GM19023 (cell line): ENCODE measurements around the gene RNU1-3.
"Not testable (repeated sequence)": the region's sequence is repeated elsewhere in the genome, so short reads cannot be mapped to it uniquely, and the experiment has no call there.

Experiments
- ATAC-seq: cut with Tn5 transposase; IDR thresholded peaks from one replicate; pipeline ENCODE4 v1.9.1; 2021; ENCODE audit warnings: mild to moderate bottlenecking, moderate library complexity; ENCODE audit not compliant: unreplicated experiment

Gene RNU1-3

DNA sequence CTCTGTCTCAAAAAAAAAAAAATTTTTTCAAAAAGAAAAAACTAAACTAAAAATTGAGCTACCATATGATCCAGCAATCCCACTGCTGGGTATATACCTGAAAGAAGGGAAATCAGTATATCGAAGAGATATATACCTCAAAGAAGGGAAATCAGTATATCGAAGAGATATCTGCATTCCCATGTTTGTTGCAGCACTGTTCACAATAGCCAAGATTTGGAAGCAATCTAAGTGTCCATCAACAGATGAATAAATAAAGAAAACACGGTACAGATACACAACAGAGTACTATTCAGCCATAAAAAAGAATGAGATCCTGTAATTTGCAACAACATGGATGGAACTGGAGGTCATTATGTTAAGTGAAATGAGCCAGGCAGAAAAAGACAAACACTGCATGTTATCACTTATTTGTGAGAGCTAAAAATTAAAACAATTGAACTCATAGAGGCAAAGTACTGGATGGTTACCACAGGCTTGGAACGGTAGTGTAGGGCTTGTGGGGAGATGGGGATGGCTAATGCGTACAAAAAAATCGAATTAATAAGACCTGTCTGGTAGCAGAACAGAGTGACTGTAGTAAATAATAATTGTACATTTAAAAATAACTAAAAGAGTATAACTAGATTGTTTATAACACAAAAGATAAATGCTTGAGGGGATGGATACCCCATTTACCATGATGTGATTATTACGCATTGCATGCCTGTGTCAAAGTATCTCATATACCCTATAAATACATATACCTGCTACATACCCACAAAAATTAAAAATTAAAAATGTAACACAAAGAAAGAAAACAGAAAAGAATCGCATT is 25.4 kb downstream of the RNU1-3 start:
- ATAC-seq: not testable (repeated sequence)

- not testable (repeated sequence) for ATAC-seq
These were observed 27.4 kb downstream of the RNU1-3 start for GRCh38 chr1:16639091-16640031.

GRCh38 chr1:16637941-16638778 is 28.6 kb downstream of the RNU1-3 start:
- not testable (repeated sequence) for ATAC-seq

GRCh38 chr1:16636551-16637195 is 30.1 kb downstream of the RNU1-3 start:
- ATAC-seq: not testable (repeated sequence)

- ATAC-seq: not testable (repeated sequence)
These were observed 30.8 kb downstream of the RNU1-3 start for GRCh38 chr1:16635959-16636358.

DNA sequence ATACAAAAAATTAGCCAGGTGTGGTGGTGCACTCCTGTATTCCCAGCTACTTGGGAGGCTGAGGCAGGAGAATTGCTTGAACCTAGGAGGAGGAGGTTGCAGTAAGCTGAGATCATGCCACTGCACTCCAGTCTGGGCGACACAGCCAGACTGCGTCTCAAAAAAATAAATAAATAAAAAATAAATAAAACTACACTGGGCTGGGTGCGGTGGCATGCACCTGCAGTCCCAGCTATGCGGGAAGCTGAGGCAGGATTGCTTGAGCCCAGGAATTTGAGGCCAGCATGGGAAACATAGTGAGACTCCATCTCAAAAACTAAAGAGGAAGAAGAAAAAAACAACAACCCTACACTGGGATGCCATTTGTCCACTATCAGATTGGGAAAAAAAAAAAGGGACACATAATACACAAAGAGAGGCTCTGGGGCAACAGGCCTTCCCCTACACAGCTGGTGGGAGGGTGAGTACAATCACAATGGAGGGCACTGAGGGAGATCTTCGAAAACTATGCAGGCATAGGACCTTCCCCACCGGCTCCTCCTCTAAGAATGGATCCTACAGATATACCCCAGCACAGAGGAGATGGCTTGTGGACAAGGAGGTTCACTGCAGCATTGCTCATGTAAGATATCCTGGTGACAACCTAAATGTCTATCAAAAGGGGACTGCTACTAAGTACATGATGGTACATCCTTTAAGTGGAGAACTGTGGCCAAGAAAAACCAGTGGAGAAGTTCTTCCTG is 33.0 kb downstream of the RNU1-3 start:
- not testable (repeated sequence) for ATAC-seq

DNA sequence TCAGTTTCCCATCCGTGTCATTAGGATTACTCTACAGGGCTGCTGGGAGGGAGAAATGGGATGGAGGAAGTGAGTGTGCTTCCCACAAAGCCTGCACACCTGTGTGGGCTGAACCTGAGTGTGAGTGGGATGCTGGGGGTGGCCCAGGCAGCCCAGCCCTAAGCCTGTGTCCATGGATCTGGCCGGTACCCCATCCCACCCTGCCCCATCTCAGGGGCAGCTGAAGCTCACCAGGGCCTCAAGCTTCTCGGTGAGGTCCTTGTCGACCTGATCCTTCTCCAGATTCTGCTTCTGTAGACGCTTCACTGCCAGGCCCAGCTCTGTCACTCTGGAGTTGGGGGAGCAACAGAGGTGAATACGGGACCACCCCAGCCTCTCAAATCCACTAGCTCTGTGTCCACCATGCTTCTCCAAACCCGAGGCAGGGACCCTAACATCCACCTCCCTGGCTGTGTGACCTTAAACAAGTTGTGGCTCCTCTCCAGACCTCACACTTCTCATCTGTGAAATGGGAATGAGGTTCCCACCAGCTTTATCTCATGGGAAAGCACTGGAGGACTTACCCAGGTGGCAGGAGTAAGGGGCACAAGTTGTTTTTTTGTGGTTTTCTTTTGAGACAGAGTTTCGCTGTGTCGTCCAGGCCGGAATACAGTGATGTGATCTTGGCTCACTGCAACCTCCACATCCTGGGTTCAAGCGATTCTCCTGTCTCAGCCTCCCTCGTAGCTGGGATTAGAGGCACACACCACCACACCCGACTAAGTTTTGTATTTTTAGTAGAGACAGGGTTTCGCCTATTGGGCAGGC is 34.5 kb downstream of the RNU1-3 start:
- ATAC-seq: not testable (repeated sequence)

DNA sequence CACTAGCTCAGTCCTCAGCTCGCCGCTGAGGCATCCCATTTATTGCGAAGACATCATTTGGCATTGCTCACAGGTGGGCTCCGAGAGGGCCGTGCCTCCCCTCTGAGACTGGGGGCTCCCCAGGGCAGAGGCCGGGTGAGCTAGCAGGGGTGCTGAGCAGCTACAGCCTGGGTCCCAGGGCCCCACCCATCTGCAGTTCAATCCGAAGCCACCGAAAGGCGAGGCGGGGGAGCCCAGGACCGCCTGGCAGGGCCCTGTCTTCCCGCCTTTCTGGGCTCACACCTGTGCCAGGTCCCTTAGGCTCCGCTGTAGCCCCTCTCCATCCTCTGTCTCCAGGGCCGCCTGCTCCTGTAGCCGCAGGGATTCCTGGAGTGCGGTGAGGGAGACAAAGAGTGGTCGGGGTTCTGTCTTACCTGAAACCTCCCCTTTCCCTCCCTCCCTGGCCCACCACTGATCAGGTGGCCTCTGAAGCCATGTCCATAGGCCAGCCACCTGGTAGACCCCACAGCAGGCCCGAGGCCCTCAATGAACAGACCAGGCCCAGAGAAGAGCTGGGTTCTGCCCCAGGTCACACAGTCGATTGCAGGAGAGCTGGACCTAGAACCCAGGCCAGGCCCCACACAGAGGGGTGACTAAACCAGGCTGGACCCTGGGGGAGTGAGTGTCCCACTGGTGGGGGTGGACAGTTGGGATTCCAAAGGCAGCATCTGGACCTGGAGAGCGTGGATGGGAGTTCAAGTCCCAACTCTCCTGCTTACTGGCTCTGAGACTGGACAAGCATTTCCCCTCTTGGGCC is 35.3 kb downstream of the RNU1-3 start:
- ATAC-seq: no peak

DNA sequence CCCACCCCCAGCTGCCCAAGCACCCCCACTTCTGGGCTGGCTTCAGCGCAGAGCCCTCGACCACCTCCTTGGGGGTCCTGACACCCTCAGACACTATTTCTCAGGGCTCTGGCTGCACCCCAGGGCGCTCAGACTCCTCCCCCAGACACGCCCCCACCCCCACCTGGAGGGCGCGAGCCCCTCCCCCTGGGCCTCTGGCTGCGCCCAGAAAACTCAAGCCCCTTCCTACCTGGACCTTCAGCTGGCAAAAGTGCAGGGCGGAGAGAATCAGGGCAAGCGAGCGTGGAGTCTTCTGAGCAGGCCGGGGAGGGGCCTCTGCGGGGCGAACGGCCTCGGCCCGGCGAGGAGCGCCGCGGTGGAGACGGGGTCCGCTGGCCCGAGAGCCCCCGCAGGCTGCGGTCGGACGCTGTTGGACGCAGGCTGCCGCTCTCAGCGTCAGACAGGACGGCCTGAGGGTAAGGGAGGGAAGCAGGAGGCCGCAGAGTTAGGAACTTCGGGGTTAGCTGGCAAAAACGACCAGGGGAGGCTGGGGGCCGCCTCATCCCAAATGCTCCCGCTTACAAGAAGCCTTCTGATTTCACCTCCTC is 36.0 kb downstream of the RNU1-3 start:
- ATAC-seq: no peak

GRCh38 chr1:16629916-16630530 is 36.7 kb downstream of the RNU1-3 start:
- ATAC-seq: not testable (repeated sequence)

DNA sequence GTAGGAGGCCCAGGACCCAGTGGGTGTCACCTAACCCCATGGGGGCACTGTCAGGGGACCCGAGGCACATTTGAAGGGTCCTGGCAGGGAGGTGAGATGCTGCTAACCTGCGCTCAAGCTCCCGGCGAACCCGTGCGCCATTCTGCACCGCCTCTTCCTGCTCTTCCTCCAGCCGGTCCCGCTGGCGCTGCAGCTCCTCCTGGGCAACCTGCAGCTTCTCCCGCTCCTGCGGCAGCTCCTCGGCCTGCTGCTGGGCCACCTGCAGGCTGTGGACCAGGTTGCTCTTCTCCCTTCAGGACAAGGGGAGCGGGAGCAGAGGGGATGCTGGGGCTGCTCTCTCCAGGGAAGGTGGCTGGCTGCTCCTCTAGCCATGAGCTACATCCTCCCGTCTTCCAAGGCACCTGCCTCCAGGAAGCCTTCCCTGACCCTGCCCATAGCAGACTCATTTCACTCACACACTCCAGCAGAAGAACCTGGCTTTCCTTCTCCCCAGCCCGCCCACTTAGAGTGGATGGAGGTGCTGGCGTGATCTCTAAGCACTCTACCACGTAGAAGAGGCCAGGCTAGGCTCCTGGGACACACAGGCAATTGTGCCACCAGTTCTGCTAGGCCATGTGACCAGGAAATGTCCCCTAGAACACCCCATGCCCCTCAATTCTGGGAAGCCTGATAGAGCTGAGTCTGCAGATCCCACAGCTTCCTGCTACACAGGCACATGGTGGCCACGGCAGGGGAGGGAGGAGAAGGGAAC is 38.2 kb downstream of the RNU1-3 start:
- no peak for ATAC-seq

GRCh38 chr1:16626409-16626983 is 40.3 kb downstream of the RNU1-3 start:
- ATAC-seq: not testable (repeated sequence)

- ATAC-seq: no peak
These were observed 41.0 kb downstream of the RNU1-3 start for GRCh38 chr1:16625497-16626408.

DNA sequence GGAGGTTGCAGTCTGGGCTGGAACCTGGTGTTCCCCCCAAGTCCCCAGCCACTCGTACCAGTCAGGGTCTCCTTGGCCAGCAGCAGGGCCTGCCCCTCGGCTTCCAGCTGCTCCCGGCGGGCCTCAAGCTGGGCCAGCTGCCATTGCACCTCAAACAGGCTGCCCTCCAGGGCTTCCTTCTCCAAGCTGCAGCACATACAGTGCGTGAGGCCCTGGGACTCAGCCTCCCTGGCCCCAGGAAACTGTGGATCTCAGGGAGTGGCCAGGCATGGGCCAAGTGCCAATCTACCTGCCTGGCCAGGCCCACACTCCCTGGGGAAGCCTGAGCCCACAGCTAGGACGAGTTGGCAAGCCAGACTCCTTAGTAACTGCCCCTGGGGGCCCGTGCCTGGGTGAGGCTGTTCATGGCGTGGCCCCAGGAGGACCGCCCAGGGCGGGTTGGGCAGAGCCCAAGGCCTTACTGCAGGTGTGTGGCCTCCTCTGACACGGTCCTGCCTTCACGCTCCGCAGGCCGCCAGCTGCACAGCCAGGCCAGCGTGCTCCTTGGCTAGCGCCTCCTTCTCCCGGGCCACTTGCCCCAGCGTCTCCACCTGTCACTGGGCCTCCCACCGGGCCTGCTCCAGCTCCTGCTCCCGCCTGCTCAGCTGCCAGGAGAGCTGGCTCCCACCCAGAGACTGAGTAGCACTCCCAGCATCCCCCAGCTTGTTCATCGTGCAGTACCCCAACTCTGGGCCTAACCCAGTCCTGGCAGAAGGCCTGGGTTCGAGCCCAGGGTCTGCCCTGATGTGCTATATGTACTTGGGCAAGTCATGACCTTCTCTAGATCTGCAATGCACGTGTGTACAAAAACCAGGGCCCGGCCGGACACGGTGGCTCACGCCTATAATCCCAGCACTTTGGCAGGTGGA is 42.7 kb downstream of the RNU1-3 start:
- ATAC-seq: not testable (repeated sequence)
